HG02852 (cell line): Measurements from ENCODE around the gene METRNL.
"Not testable (repeated sequence)": the region's sequence is repeated elsewhere in the genome, so short reads cannot be mapped to it uniquely, and the experiment has no call there.

Experiments
- ATAC-seq: cut with Tn5 transposase; IDR thresholded peaks from one replicate; pipeline ENCODE4 v1.9.1; 2021; ENCODE audit warnings: mild to moderate bottlenecking, moderate library complexity; ENCODE audit not compliant: unreplicated experiment

Gene METRNL, protein sequence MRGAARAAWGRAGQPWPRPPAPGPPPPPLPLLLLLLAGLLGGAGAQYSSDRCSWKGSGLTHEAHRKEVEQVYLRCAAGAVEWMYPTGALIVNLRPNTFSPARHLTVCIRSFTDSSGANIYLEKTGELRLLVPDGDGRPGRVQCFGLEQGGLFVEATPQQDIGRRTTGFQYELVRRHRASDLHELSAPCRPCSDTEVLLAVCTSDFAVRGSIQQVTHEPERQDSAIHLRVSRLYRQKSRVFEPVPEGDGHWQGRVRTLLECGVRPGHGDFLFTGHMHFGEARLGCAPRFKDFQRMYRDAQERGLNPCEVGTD

DNA sequence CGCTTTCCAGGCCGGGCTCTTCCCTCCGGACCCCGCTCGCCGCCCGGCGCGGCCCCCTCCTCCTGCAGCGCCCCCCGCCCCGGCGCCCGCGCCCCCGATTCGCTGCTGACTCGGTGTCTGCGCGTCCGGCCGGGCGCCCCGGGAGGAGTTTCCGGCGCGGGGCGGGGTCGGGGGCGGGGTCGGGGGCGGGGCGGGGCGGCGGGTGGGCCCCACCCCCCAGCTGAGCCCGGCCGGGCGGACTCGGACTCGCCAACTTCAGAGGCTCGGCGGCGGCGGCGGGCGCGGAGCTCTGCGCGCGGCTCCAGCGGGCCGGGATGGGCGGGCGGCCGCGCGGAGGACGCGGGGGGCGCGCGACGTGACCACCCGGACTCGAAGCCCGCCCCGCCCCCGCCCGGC is at the start of gene METRNL:
Gene METRNL (plus strand): TSS at position 258 of the 396 bp plus-strand sequence. CDS start 207 bp downstream, outside the sequence.
- no peak for ATAC-seq

- no peak for ATAC-seq
Measured at GRCh38 chr17:83030432-83030831, 49.0 kb upstream of the METRNL start.

DNA sequence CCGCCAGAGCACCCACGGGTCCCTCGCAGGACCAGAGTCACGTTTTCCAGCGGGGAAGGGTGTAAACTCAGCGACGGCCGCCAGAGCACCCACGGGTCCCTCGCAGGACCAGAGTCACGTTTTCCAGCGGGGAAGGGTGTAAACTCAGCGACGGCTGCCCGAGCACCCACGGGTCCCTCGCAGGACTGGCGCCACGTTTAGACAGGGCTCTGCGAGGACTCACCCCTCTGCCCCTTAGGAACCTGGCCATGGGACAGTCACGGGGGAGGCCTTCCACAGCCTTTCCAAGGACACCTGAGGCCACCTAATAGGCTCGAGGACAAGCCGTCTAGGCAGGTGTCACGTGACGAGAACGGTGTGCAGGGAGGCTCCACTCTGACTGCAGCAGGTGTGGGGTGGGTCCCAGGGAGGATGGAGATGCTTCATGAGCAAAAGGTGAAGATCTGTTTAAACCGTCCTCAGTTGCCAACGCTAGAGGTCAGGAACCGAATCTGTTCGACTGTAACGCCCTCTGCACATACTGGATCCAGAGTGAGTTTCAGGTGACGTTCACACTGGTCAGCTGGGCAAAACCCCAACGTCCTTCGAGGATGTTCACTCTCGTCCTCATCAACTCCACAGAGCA is 48.0 kb upstream of the METRNL start:
- ATAC-seq = no peak

- not testable (repeated sequence) for ATAC-seq
Measured at GRCh38 chr17:83031946-83032451, 47.4 kb upstream of the METRNL start.

DNA sequence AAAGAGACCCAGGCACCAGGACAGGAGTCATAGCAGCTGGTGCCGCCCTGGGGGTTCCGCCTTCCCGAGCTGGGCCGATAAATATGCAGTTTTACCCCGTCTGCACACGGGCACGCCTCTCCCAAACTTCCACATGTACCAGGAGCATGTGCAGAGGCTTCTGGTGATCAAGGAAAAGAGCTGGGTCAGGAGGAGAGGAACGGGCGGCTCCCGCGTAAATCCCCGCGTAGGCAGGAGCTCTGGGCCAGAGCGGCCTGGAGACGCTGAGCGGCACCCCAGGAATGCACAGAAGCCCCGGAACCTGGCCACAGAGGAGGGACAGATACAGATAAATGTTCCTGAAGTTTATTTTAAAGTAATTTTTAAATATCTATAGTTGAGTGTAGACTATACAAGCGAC is 46.6 kb upstream of the METRNL start:
- ATAC-seq = no peak

DNA sequence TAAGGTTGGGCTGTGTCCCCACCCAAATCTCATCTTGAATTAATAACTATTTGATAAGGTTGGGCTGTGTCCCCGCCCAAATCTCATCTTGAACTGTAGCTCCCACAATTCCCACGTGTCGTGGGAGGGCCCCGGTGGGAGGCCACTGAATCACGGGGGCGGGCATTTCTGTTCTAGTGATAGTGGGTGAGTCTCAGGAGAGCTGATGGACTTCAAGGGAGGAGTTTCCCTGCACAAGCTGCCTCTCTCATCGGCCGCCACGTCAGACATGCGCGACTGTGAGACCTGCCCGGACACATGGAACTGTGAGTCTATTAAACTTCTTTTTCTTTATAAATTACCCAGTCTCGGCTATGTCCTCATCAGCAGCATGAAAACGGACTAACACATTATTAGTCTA is 44.9 kb upstream of the METRNL start:
- no peak for ATAC-seq

GRCh38 chr17:83035722-83036121 is 43.7 kb upstream of the METRNL start:
- no peak for ATAC-seq

DNA sequence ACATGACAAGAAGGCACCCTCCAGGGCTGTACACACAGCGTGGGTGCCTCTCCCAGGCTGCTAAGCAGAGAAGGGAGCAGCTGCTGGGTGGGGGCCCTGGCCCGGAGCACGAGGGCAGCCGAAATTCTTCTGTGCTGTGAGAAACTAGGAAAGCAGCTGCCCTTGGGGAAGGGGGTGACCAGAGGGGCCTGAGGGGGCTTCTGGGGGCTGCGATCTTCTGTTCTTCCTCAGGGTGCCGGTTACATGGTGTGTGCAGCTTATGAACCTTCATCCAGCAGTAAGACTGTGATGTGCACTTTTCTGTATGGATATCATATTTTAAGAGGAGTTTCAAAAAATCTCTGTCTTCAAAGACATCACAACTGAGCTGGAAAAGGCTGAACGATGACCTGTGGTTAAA is 43.2 kb upstream of the METRNL start:
- ATAC-seq = no peak

DNA sequence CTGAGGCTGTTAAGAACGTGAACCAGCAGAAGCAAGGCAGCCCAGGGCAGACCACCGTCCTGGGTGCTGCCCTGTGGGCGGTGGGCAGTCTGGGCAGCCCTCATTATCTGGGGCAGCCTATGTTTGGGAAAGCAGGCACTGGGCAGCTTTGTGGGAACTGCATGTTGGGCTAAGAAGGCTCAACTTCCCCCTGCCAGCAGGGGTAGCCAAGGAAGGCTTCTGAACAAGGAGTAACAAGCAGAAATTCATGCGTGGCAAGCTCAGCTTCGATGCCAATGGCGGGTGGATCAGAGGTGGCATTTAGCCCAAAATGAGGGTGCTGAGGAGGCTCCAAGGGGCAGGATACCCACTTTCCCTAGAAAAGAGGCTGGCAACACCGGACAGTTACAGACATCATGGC is 42.7 kb upstream of the METRNL start:
- ATAC-seq = no peak

GRCh38 chr17:83037084-83037873 is 42.1 kb upstream of the METRNL start:
- ATAC-seq = no peak

- no peak for ATAC-seq
Measured at GRCh38 chr17:83037874-83038165, 41.6 kb upstream of the METRNL start.

DNA sequence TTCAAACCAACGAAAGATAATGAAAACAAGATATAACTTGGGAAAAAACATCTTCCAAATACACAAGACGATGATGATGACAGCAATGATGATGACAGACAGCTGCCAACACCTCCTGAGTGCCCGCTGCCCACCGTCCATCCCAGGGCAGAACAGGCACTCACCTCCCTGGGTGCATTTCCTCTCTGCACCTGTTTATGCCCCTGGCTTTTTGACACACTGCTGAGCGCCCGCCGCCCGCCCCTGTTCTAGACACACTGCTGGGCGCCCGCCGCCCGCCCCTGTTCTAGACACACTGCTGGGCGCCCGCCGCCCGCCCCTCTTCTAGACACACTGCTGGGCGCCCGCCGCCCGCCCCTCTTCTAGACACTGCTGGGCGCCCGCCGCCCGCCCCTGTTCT is 40.4 kb upstream of the METRNL start:
- ATAC-seq = not testable (repeated sequence)

- no peak for ATAC-seq
Measured at GRCh38 chr17:83041305-83041704, 38.1 kb upstream of the METRNL start.

- no peak for ATAC-seq
Measured at GRCh38 chr17:83042522-83043158, 36.8 kb upstream of the METRNL start.

GRCh38 chr17:83044479-83044878 is 34.9 kb upstream of the METRNL start:
- not testable (repeated sequence) for ATAC-seq

- no peak for ATAC-seq
Measured at GRCh38 chr17:83046448-83047181, 32.8 kb upstream of the METRNL start.

GRCh38 chr17:83047182-83047478 is 32.3 kb upstream of the METRNL start:
- no peak for ATAC-seq

- ATAC-seq = not testable (repeated sequence)
Measured at GRCh38 chr17:83047818-83048475, 31.5 kb upstream of the METRNL start.

- ATAC-seq = no peak
Measured at GRCh38 chr17:83050651-83051395, 28.6 kb upstream of the METRNL start.
